IPS-18c (cell line): ENCODE data around the gene UGGT1.

Experiments used
- H3K4me3 ChIP-seq: 2 replicates; pipeline ENCODE4 v1.7.0; 2013; ENCODE audit warnings: low read depth, mild to moderate bottlenecking, low read length, moderate library complexity; ENCODE audit not compliant: insufficient read depth
- H3K9me3 ChIP-seq: one replicate; pipeline ENCODE4 v1.6.1; 2013; ENCODE audit warnings: mild to moderate bottlenecking, low read length, moderate library complexity; ENCODE audit not compliant: control insufficient read depth, insufficient read depth

The UGGT1 gene

DNA sequence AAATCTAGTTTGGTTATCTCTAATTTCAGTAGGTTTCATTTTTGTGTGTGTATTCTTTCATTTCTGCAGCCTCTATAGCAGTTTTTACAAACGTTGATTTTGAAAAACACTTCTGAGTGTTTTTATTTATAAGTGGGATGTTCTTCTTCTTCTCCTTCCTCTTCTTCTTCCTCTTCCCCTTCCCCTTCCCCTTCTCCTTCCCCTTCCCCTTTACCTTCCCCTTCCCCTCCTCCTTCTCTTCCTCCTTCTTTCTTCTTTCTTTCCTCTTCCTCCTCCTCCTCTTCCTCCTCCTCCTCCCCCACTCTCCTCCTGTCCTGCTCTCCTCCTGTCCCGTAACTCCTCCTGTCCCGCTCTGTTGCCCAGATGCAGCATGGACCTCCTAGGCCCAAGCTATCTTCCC is 4.2 kb downstream of the UGGT1 start:
- no peak overlapping the region for H3K4me3 ChIP-seq

DNA sequence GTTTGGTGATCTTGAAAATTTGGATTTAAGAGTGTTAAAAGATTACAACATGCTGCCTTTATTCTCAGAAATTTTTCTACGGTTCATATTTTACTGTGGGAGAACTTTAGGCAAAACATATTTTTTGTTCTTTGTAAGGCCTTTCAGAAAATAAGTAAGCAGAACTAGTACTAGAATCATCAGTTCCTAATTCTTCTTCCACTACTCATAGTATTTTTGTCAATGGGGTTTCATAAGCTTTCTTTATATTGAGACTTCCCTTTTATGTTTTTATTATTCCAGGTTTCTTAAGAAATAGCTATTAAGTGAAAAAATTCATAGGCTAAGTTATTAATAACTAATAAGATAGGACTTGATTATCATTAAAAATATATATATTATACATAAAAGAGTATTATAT is 12.4 kb downstream of the UGGT1 start:
- Histone ChIP-seq H3K4me3 (no peak overlapping the region), H3K9me3 (no peaks in the 10 kb centered on the region)

More for the DNA sequence above, 4.2 kb downstream of the UGGT1 start:
- no peaks in the 10 kb centered on the region for H3K9me3 ChIP-seq

- Histone ChIP-seq H3K9me3 (no peaks in the 10 kb centered on the region), H3K4me3 (no peak overlapping the region)
These were observed 14.1 kb downstream of the UGGT1 start for GRCh38 chr2:128105072-128105471.

- no peak overlapping the region for H3K4me3 ChIP-seq
- H3K9me3 ChIP-seq, result no peaks in the 10 kb centered on the region
These were observed 17.2 kb downstream of the UGGT1 start for GRCh38 chr2:128108166-128108565.

GRCh38 chr2:128109243-128109642 is 18.2 kb downstream of the UGGT1 start:
- no peaks in the 10 kb centered on the region for H3K9me3 ChIP-seq
- H3K4me3 ChIP-seq, result no peak overlapping the region

DNA sequence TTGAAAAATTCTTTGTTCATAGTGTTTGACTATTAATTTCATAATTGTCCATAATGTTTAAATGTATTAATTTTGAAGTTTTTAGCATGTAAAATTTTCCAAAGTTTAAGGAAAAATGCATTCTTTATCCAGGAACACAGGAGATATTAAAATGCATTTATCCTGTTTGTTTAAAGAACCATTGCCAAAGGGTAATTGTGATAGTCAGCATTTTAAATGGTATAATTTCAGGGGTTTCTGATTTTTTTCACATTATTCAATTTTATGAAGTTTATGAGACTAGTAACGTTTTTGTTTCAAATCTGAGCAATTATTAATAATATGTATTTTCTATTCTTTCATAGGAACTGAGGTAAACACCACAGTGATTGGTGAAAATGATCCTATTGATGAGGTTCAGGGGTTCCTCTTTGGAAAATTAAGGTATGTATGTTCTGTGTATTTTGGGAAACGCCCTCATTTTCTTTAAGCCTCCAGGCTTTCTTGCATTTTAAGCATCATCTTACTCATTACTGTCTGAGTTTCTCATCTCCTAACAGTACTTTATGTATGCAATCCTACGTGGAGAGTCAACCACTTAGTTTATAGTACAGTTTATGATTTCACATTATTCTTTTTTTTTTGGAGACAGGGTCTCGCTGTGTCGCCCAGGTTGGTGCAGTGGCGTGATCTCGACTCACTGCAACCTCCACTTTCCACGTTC is 25.1 kb downstream of the UGGT1 start:
- H3K9me3 ChIP-seq, result no peaks in the 10 kb centered on the region
- H3K4me3 ChIP-seq, result no peak overlapping the region

DNA sequence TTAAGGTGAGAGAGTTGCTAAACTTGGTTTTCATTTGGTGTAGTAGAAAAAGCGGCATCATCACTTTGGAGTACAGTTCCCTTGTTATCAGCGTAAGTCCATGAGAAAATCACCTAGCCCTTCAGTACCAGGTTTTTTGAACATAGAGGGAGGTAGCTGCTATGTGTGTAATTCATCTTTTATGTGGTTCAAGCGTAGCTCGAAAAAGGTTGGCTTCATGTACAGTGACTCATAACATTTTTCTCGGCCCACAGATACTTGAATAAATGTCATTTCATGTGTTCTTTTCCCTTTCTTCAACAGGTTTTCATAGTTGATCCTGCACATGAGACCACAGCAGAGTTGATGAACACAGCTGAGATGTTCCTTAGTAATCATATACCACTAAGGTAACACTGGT is 43.6 kb downstream of the UGGT1 start:
- Histone ChIP-seq H3K9me3 (no peaks in the 10 kb centered on the region), H3K4me3 (no peak overlapping the region)

DNA sequence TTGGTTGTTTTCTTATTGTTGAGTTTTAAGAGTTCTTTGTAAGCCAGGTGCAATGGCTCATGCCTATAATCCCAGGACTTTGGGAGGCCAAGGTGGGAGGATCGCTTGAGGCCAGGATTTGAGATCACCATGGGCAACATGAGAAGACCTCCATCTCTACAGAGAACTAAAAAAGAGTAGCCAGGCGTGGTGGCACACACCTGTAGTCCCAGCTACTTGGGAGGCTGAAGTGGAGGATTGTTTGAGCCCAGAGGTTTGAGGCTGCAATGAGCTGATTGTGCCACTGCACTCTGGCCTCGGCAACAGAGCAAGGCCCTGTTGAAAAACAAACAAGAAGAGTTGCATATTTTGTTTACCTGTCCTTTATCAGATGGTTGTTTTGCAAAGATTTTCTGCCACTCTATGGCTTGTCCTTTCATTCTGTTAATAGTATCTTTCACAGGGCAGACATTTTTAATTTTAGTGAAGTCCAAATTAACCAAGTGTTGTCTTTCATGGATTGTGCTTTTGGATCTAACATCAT is 46.2 kb downstream of the UGGT1 start:
- no peak overlapping the region for H3K4me3 ChIP-seq
- no peaks in the 10 kb centered on the region for H3K9me3 ChIP-seq

DNA sequence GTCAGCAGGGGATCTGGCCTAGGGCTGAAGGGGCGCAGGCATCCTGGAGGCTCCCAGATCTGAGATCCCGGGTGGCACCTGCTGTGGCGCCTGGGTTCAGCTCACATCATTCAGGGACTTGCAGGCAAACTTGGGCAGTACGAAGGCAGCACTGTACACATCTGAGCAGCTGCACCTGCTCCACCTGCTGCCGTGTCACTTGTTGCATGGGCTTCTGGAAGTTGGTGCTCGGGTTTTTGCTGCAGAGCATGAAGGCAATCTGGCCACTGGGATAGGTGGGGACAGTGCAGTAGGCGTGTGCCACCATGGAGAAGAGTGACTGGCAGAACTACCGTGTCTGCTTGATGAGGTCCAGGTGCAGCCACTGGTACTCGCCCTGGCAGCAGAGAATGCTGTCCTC is 48.6 kb downstream of the UGGT1 start:
- Histone ChIP-seq H3K4me3 (no peak overlapping the region), H3K9me3 (no peaks in the 10 kb centered on the region)

DNA sequence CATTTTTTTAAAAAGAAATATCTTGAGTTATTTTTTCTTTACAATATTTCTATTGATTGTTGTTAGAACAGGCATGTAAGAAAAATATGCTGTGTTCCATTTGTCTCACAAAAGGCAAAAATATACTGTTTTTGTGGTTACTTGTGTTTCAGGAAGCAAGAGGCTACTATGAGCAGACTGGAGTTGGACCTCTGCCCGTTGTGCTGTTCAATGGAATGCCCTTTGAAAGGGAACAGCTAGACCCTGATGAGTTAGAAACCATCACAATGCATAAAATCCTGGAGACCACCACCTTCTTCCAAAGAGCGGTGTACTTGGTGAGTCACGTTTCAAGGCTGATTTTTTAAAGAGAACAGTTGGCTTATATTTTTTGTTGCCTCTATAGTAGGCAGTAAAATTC is 54.7 kb downstream of the UGGT1 start:
- no peak overlapping the region for H3K4me3 ChIP-seq
- no peaks in the 10 kb centered on the region for H3K9me3 ChIP-seq

GRCh38 chr2:128153786-128154185 is 62.8 kb downstream of the UGGT1 start:
- H3K9me3 ChIP-seq, result no peaks in the 10 kb centered on the region
- no peak overlapping the region for H3K4me3 ChIP-seq

DNA sequence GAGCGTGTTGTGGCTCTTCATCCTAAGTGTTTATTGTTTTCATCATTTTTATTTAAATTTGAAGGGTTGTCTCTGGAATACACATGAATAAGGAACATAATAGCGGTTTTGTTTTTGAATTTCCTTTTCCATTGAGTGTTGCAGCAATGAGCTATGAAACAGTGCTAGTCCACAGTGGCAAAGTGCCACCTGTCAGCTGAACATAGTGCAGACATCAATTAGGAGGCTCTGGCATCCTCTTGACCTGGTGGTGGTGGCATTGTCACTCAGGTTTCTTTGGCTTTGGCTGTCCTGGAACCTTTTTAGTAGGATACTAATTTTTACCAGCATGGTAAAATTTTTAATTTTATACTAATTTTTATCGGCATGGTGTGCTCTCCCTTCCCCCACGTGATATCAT is 63.2 kb downstream of the UGGT1 start:
- Histone ChIP-seq H3K4me3 (no peak overlapping the region), H3K9me3 (no peaks in the 10 kb centered on the region)

GRCh38 chr2:128155970-128156369 is 65.0 kb downstream of the UGGT1 start:
- H3K4me3 ChIP-seq, result no peak overlapping the region
- H3K9me3 ChIP-seq, result no peaks in the 10 kb centered on the region

DNA sequence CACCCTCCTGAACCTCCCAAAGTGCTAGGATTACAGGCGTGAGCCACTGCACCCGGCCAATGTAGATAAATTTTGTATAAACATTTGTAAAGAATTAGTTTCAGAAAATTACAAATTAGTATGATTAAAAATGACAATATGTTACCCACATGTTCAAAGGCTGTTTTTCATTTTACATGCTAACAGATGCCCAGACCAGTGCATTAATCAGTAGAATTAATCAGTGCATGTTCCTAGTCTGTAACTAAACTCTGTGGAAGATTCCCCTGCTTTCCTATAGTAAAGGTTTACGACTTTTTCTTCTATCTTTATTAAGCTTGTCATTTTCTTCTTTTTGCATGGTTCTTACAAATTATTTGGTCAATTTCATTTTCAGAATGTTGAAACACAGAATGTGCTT is 65.8 kb downstream of the UGGT1 start:
- H3K9me3 ChIP-seq, result no peaks in the 10 kb centered on the region
- no peak overlapping the region for H3K4me3 ChIP-seq

DNA sequence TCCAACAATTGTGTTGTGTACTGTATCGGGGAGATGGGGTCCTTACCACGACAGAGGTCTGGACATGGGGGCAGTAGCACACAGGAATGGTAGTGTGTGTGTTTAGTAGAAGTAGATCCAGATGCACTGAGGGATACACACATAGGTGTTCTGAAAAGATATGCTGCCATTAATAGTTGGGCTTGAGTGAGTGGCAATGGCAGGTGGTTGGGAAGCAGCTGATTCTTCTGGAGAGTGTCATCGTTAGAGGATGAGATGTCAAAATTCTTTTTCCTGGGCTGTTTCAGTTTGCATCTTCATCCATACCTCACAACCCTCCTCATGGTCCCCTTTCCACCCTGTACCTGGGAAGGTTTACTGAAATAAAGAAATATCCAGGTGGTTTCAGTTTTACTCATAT is 66.6 kb downstream of the UGGT1 start:
- Histone ChIP-seq H3K4me3 (no peak overlapping the region), H3K9me3 (no peaks in the 10 kb centered on the region)

DNA sequence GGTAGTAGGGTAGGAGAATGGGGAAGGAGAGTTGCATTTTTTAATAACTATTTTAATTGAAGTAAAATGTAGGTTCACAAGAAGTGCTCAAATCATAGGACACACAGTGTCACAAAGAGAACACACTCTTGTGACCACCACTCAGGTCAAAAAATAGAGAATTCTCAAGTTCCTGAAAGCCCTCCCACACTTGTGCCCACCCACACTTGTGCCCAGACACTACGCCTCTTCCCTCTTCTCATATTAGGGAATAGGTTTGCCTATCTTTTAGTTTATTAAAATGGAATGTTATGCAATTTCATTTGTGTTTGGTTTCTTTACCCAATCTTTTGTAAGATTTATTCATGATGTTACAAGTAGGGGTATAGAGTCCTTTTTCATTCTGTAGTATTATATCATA is 67.2 kb downstream of the UGGT1 start:
- no peaks in the 10 kb centered on the region for H3K9me3 ChIP-seq
- no peak overlapping the region for H3K4me3 ChIP-seq

DNA sequence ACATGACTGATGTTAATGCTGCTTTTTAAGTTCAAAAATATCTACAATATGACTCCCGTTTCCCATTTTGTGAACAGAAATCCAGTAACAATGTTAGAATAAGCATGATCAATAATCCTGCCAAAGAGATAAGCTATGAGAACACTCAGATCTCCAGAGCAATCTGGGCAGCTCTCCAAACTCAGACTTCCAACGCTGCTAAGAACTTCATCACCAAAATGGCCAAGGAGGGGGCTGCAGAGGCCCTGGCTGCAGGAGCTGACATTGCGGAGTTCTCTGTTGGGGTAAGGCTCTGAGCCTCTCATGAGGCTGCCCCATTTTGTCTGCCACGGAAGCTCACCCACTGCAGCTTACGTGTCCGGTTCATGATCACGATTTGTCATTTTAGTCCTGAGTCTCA is 68.4 kb downstream of the UGGT1 start:
- no peak overlapping the region for H3K4me3 ChIP-seq
- H3K9me3 ChIP-seq, result no peaks in the 10 kb centered on the region

- Histone ChIP-seq H3K4me3 (no peak overlapping the region), H3K9me3 (no peaks in the 10 kb centered on the region)
These were observed 69.7 kb downstream of the UGGT1 start for GRCh38 chr2:128160616-128161275.

DNA sequence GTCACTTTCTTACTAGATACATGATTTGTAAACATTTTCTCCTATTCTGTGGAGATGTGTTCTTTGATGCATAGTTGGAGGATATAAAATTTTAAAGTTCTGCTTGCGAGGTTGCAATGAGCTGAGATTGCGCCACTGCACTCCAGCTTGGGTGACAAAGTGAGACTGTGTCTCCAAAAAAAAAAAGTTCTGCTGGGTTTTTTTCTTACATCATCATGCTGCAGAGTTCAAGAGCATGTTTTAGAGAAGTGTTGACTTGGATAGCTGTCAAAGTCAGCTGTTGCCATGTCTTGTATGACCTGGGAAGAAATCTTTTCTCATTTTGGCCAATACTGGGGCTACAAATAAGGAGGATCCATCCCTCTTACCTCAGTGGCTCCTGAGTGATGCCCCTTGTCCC is 71.3 kb downstream of the UGGT1 start:
- Histone ChIP-seq H3K4me3 (no peak overlapping the region), H3K9me3 (no peaks in the 10 kb centered on the region)
